NT2/D1 (cell line): Measurements from ENCODE around the gene PLXNA4.

Experiments used
- YY1 ChIP-seq: IDR thresholded peaks from 2 replicates; pipeline ENCODE4 v1.6.1; 2011; ENCODE audit not compliant: insufficient read length, insufficient read depth
- ZNF274 ChIP-seq: IDR thresholded peaks from 2 replicates; pipeline ENCODE4 v1.6.1; 2011; ENCODE audit warnings: mild to moderate bottlenecking, low read depth, low read length

DNA sequence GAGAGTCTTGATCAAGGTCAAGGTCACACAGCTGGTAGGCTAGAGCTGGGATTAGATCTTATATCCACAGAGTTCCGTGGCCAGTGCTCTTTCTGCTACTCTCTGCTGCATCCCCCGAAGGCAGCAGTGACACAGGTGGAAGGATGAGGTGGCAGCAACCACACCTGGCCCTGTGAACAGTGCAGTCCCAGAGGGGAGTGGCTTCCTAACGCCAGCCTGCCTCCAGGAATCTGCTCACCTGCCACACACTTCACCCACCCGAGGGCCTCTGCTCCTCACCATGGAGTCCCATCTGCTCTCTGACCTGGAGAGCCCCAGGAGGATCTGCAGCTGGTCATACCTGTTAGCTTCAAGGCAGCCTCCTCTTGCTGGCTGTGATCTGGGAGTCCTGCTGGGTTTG lies 484.2 kb downstream of the PLXNA4 start:
- no peak for TF ChIP-seq ZNF274
- TF ChIP-seq YY1, result no peak
